COLO668 (cell line): Measurements from ENCODE around the gene BARHL2.

Source experiments
- DNase-seq: peaks from one replicate; lab custom pipeline; 2025; ENCODE audit not compliant: unreplicated experiment; lab: John Stamatoyannopoulos, UW

Gene BARHL2

GRCh38 chr1:90710579-90711536, 6.2 kb downstream of the BARHL2 start:
- no peak for DNase-seq

- no peak for DNase-seq
Observed at GRCh38 chr1:90709535-90709934, 7.6 kb downstream of the BARHL2 start.

- no peak for DNase-seq
Observed at GRCh38 chr1:90708826-90709225, 8.3 kb downstream of the BARHL2 start.

- no peak for DNase-seq
Observed at GRCh38 chr1:90708236-90708786, 8.8 kb downstream of the BARHL2 start.

- DNase-seq: peak; percentile 43
Observed at GRCh38 chr1:90707363-90707710, 9.8 kb downstream of the BARHL2 start.

- DNase-seq: peak; percentile 67
Observed at GRCh38 chr1:90706437-90707362, 10.4 kb downstream of the BARHL2 start.

GRCh38 chr1:90705956-90706355, 11.1 kb downstream of the BARHL2 start:
- DNase-seq: no peak

GRCh38 chr1:90704817-90705216, 12.3 kb downstream of the BARHL2 start:
- no peak for DNase-seq

- no peak for DNase-seq
Observed at GRCh38 chr1:90694846-90695245, 22.3 kb downstream of the BARHL2 start.

GRCh38 chr1:90687747-90688146, 29.4 kb downstream of the BARHL2 start:
- DNase-seq: no peak

- DNase-seq: no peak
Observed at GRCh38 chr1:90675161-90675847, 41.8 kb downstream of the BARHL2 start.

GRCh38 chr1:90671741-90672140, 45.4 kb downstream of the BARHL2 start:
- no peak for DNase-seq

GRCh38 chr1:90671251-90671650, 45.9 kb downstream of the BARHL2 start:
- DNase-seq: no peak
